ENCODE data around the gene ADO. TPM values are rescaled to one million over a fixed set of nuclear protein-coding genes. Genes with fewer than 3 reads are reported as not detected.

The ADO gene
- total RNA-seq, 1 experiment from 2014 or later: 29.3 TPM

DNA sequence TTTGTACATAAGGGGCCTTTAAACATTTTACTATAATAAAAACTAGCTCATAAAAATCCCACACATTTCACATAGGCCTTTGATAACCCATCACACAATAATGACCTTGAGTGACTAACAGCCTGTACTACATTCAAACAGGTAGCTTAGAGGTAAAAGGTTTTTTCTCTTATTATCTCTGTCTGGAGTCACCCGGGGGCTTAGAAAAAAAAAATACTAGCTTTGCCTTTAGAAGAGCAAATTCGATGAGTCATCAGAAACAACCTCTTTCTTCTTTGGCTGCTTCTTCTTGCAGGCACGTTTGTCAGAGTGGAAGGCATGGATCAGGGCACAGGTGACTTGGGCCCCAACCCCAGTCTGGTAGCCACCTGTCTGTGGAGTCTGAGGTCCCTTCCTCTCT, 43.4 kb upstream of the ADO start:
- Mint-ChIP-seq H3K27me3 (ENCODE audit: low read depth) (no peaks in the 10 kb centered on the region), H3K9me3 (no peaks in the 10 kb centered on the region), H3K36me3 (no peaks in the 10 kb centered on the region), H3K4me1 (peaks cover 20% of the 10 kb centered on the region), H3K27ac (no peak overlapping the region), H3K4me3 (no peak overlapping the region)
- TF ChIP-seq HMGXB4 (CRISPR knock-in tag; IDR thresholded peaks at IDR 0.05): no peak
- no peak for TF ChIP-seq ATF1 (CRISPR knock-in tag; IDR thresholded peaks at IDR 0.05)
- no peak for TF ChIP-seq ZNF416 (CRISPR knock-in tag; IDR thresholded peaks at IDR 0.05)
- TF ChIP-seq, protein P1, sequence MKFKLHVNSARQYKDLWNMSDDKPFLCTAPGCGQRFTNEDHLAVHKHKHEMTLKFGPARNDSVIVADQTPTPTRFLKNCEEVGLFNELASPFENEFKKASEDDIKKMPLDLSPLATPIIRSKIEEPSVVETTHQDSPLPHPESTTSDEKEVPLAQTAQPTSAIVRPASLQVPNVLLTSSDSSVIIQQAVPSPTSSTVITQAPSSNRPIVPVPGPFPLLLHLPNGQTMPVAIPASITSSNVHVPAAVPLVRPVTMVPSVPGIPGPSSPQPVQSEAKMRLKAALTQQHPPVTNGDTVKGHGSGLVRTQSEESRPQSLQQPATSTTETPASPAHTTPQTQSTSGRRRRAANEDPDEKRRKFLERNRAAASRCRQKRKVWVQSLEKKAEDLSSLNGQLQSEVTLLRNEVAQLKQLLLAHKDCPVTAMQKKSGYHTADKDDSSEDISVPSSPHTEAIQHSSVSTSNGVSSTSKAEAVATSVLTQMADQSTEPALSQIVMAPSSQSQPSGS (CRISPR knock-in tag; IDR thresholded peaks at IDR 0.05; ENCODE audit: borderline replicate concordance, low read depth): no peak
- TF ChIP-seq, protein P2, sequence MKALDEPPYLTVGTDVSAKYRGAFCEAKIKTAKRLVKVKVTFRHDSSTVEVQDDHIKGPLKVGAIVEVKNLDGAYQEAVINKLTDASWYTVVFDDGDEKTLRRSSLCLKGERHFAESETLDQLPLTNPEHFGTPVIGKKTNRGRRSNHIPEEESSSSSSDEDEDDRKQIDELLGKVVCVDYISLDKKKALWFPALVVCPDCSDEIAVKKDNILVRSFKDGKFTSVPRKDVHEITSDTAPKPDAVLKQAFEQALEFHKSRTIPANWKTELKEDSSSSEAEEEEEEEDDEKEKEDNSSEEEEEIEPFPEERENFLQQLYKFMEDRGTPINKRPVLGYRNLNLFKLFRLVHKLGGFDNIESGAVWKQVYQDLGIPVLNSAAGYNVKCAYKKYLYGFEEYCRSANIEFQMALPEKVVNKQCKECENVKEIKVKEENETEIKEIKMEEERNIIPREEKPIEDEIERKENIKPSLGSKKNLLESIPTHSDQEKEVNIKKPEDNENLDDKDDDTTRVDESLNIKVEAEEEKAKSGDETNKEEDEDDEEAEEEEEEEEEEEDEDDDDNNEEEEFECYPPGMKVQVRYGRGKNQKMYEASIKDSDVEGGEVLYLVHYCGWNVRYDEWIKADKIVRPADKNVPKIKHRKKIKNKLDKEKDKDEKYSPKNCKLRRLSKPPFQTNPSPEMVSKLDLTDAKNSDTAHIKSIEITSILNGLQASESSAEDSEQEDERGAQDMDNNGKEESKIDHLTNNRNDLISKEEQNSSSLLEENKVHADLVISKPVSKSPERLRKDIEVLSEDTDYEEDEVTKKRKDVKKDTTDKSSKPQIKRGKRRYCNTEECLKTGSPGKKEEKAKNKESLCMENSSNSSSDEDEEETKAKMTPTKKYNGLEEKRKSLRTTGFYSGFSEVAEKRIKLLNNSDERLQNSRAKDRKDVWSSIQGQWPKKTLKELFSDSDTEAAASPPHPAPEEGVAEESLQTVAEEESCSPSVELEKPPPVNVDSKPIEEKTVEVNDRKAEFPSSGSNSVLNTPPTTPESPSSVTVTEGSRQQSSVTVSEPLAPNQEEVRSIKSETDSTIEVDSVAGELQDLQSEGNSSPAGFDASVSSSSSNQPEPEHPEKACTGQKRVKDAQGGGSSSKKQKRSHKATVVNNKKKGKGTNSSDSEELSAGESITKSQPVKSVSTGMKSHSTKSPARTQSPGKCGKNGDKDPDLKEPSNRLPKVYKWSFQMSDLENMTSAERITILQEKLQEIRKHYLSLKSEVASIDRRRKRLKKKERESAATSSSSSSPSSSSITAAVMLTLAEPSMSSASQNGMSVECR (CRISPR knock-in tag; IDR thresholded peaks at IDR 0.05; ENCODE audit: borderline replicate concordance): no peak
- no peak for TF ChIP-seq ZBTB21 (CRISPR knock-in tag; IDR thresholded peaks at IDR 0.05; ENCODE audit: borderline replicate concordance)
- TF ChIP-seq NFATC4 (CRISPR knock-in tag; IDR thresholded peaks at IDR 0.05): no peak
- TF ChIP-seq ZNF219 (CRISPR knock-in tag; IDR thresholded peaks at IDR 0.05; ENCODE audit: borderline replicate concordance): no peak
- TF ChIP-seq, protein P3, sequence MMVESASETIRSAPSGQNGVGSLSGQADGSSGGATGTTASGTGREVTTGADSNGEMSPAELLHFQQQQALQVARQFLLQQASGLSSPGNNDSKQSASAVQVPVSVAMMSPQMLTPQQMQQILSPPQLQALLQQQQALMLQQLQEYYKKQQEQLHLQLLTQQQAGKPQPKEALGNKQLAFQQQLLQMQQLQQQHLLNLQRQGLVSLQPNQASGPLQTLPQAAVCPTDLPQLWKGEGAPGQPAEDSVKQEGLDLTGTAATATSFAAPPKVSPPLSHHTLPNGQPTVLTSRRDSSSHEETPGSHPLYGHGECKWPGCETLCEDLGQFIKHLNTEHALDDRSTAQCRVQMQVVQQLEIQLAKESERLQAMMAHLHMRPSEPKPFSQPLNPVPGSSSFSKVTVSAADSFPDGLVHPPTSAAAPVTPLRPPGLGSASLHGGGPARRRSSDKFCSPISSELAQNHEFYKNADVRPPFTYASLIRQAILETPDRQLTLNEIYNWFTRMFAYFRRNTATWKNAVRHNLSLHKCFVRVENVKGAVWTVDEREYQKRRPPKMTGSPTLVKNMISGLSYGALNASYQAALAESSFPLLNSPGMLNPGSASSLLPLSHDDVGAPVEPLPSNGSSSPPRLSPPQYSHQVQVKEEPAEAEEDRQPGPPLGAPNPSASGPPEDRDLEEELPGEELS (CRISPR knock-in tag; IDR thresholded peaks at IDR 0.05): no peak
- TF ChIP-seq ZNF425 (CRISPR knock-in tag; conservative IDR thresholded peaks at IDR 0.05): no peak
- TF ChIP-seq NR1H2 (CRISPR knock-in tag; IDR thresholded peaks at IDR 0.05): no peak
- TF ChIP-seq SMAD4 (CRISPR knock-in tag; IDR thresholded peaks at IDR 0.05): no peak
- TF ChIP-seq TP53 (CRISPR knock-in tag; IDR thresholded peaks at IDR 0.05): no peak
- TF ChIP-seq, protein P4, sequence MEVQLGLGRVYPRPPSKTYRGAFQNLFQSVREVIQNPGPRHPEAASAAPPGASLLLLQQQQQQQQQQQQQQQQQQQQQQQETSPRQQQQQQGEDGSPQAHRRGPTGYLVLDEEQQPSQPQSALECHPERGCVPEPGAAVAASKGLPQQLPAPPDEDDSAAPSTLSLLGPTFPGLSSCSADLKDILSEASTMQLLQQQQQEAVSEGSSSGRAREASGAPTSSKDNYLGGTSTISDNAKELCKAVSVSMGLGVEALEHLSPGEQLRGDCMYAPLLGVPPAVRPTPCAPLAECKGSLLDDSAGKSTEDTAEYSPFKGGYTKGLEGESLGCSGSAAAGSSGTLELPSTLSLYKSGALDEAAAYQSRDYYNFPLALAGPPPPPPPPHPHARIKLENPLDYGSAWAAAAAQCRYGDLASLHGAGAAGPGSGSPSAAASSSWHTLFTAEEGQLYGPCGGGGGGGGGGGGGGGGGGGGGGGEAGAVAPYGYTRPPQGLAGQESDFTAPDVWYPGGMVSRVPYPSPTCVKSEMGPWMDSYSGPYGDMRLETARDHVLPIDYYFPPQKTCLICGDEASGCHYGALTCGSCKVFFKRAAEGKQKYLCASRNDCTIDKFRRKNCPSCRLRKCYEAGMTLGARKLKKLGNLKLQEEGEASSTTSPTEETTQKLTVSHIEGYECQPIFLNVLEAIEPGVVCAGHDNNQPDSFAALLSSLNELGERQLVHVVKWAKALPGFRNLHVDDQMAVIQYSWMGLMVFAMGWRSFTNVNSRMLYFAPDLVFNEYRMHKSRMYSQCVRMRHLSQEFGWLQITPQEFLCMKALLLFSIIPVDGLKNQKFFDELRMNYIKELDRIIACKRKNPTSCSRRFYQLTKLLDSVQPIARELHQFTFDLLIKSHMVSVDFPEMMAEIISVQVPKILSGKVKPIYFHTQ (CRISPR knock-in tag; IDR thresholded peaks at IDR 0.05): no peak
- TF ChIP-seq, protein P5, sequence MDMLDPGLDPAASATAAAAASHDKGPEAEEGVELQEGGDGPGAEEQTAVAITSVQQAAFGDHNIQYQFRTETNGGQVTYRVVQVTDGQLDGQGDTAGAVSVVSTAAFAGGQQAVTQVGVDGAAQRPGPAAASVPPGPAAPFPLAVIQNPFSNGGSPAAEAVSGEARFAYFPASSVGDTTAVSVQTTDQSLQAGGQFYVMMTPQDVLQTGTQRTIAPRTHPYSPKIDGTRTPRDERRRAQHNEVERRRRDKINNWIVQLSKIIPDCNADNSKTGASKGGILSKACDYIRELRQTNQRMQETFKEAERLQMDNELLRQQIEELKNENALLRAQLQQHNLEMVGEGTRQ (CRISPR knock-in tag; IDR thresholded peaks at IDR 0.05): no peak
- no peak for TF ChIP-seq JUN (CRISPR knock-in tag; IDR thresholded peaks at IDR 0.05)
- no peak for TF ChIP-seq E2F4 (CRISPR knock-in tag; IDR thresholded peaks at IDR 0.05; ENCODE audit: borderline replicate concordance, low read depth)
- TF ChIP-seq, protein P6, sequence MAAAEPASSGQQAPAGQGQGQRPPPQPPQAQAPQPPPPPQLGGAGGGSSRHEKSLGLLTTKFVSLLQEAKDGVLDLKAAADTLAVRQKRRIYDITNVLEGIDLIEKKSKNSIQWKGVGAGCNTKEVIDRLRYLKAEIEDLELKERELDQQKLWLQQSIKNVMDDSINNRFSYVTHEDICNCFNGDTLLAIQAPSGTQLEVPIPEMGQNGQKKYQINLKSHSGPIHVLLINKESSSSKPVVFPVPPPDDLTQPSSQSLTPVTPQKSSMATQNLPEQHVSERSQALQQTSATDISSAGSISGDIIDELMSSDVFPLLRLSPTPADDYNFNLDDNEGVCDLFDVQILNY (CRISPR knock-in tag; IDR thresholded peaks at IDR 0.05): no peak
- ChIA-PET CTCF (interaction anchor here (1.2 to 1.9 kb wide), 3 partner anchors 57 to 150 kb away, joined by 4 to 6 read pairs (median 4); no protein-coding TSS in a partner anchor), POLR2A (no interaction called here)
- DNase-seq (ENCODE audit: low spot score) (no peak), ATAC-seq (no peak)

Data from WTC11 (cell line).